GM23338 (cell line): ENCODE measurements around the gene IL15RA. TPM values are rescaled to one million over a fixed set of nuclear protein-coding genes. Genes with fewer than 3 reads are reported as not detected.
A peak's percentile ranks its signal among the peaks of the same experiment; 100 is the strongest.

ENCODE experiments used
- ATAC-seq: fragments of 200-7000 bp; cut with Tn5 transposase; 3 replicates; pipeline ENCODE4 v1.9.1; 2020
- DNase-seq: peaks from one replicate; pipeline ENCODE4 v3.0.0-alpha.2; 2015; ENCODE audit warnings: low spot score
- H2AFZ ChIP-seq: fragments of 200-600 bp; sonication (generic); 2 replicates; pipeline ENCODE4 v1.8.0; 2016; ENCODE audit warnings: antibody characterized with exemption, mild to moderate bottlenecking, moderate library complexity
- H3F3A ChIP-seq: fragments of 200-600 bp; sonication (generic); replicated peaks from 2 replicates; pipeline ENCODE4 v1.8.0; 2017; ENCODE audit warnings: antibody characterized with exemption, mixed run types, low read depth
- H3K27ac ChIP-seq: fragments of 200-600 bp; sonication (generic); 2 replicates; pipeline ENCODE4 v1.6.1; 2016; ENCODE audit warnings: low read depth
- H3K27me3 ChIP-seq: fragments of 200-600 bp; sonication (generic); 2 replicates; pipeline ENCODE4 v1.8.0; 2016; ENCODE audit warnings: mild to moderate bottlenecking, mixed run types, moderate library complexity; ENCODE audit not compliant: insufficient read depth
- H3K36me3 ChIP-seq: fragments of 200-600 bp; sonication (generic); 2 replicates; pipeline ENCODE4 v1.8.0; 2016; ENCODE audit warnings: mild to moderate bottlenecking; ENCODE audit not compliant: insufficient read depth
- H3K4me1 ChIP-seq: fragments of 200-600 bp; sonication (generic); 2 replicates; pipeline ENCODE4 v1.8.0; 2016; ENCODE audit warnings: mild to moderate bottlenecking, moderate library complexity; ENCODE audit not compliant: insufficient read depth
- H3K4me2 ChIP-seq: fragments of 200-600 bp; sonication (generic); 2 replicates; pipeline ENCODE4 v1.7.1; 2017; ENCODE audit warnings: mixed run types
- H3K4me3 ChIP-seq: fragments of 200-600 bp; sonication (generic); 2 replicates; pipeline ENCODE4 v1.6.1; 2016; ENCODE audit warnings: mixed run types
- H3K79me2 ChIP-seq: fragments of 200-600 bp; sonication (generic); replicated peaks from 2 replicates; pipeline ENCODE4 v1.8.0; 2017; ENCODE audit warnings: mild to moderate bottlenecking; ENCODE audit not compliant: insufficient read depth
- H3K9me2 ChIP-seq: fragments of 200-600 bp; sonication (generic); 2 replicates; pipeline ENCODE4 v1.8.0; 2017; ENCODE audit not compliant: insufficient read depth
- H4K20me1 ChIP-seq: fragments of 200-600 bp; sonication (generic); replicated peaks from 2 replicates; pipeline ENCODE4 v1.8.0; 2017; ENCODE audit warnings: mild to moderate bottlenecking; ENCODE audit not compliant: insufficient read depth
- H3K27ac Mint-ChIP-seq: 2 replicates; pipeline ENCODE4 v1.8.0; 2020; ENCODE audit warnings: inconsistent platforms, mild to moderate bottlenecking, moderate library complexity, mixed read lengths
- H3K27me3 Mint-ChIP-seq: 3 replicates; pipeline ENCODE4 v1.8.0; 2022; ENCODE audit warnings: low read depth, mild to moderate bottlenecking, moderate library complexity, mixed read lengths, inconsistent platforms; ENCODE audit not compliant: insufficient read depth, poor library complexity
- H3K36me3 Mint-ChIP-seq: 3 replicates; pipeline ENCODE4 v1.8.0; 2021; ENCODE audit warnings: low read depth, mild to moderate bottlenecking, inconsistent platforms, moderate library complexity, mixed read lengths
- H3K4me1 Mint-ChIP-seq: 3 replicates; pipeline ENCODE4 v1.8.0; 2020; ENCODE audit warnings: mild to moderate bottlenecking, inconsistent platforms, mixed read lengths
- H3K4me3 Mint-ChIP-seq: 3 replicates; pipeline ENCODE4 v1.8.0; 2021; ENCODE audit warnings: moderate library complexity, mild to moderate bottlenecking, inconsistent platforms, mixed read lengths
- H3K9me3 Mint-ChIP-seq: 3 replicates; pipeline ENCODE4 v1.8.0; 2020; ENCODE audit warnings: moderate library complexity, mild to moderate bottlenecking, inconsistent platforms, mixed read lengths
- REST ChIP-seq: IDR thresholded peaks from one replicate; pipeline ENCODE4 v1.6.1; 2018; ENCODE audit warnings: antibody characterized with exemption; ENCODE audit not compliant: unreplicated experiment
- ZNF462 ChIP-seq: fragments of 250-450 bp; sonication (Bioruptor Pico); IDR thresholded peaks from 2 replicates; pipeline ENCODE4 v1.5.0; 2020; ENCODE audit warnings: mild to moderate bottlenecking, moderate library complexity
- polyA plus RNA-seq: library from polyadenylated mRNA; unstranded; fragments of >200 nt; fragmentation: Nextera tagmentation; extraction: Ambion mirVana; gene quantifications from 2 replicates; pipeline ENCODE4 v1.2.1, GENCODE V29; 2016
- total RNA-seq: library from RNA; depleted of rRNA; stranded (reverse); fragments of >200 nt; shearing (Covaris generic); gene quantifications from 2 replicates; pipeline ENCODE4 v1.2.3, GENCODE V29; 2014

Gene IL15RA
- total and polyA plus RNA-seq, 2 experiments from 2014 or later: 1.6 to 2.2 TPM

GRCh38 chr10:6012121-6012905 is 35.0 kb upstream of the IL15RA start (continued):
- TF ChIP-seq ZNF462 (CRISPR knock-in tag) (no peak), REST (no peak)

- Histone ChIP-seq H3K4me3 (no peak overlapping the region), H3K4me2 (no peak overlapping the region), H3K79me2 (no peaks in the 10 kb centered on the region), H2AFZ (0 out of 2 replicates have a peak overlapping the region, but pooled peaks have one; percentile 74), H3K27ac (no peak overlapping the region), H3F3A (no peaks in the 10 kb centered on the region), H3K4me1 (0 out of 2 replicates have a peak, but pooled peaks cover 5% of the 10 kb centered on the region), H3K36me3 (no peaks in the 10 kb centered on the region), H4K20me1 (no peaks in the 10 kb centered on the region), H3K9me2 (no peaks in the 10 kb centered on the region), H3K27me3 (no peaks in the 10 kb centered on the region)
- Mint-ChIP-seq H3K4me1 (peaks cover 10% of the 10 kb centered on the region), H3K9me3 (peaks cover 5% of the 10 kb centered on the region; the same call in 2 of the 3 replicates), H3K27ac (no peak overlapping the region), H3K27me3 (peaks cover 4% of the 10 kb centered on the region), H3K36me3 (no peaks in the 10 kb centered on the region), H3K4me3 (no peak overlapping the region)
- no peak for TF ChIP-seq ZNF462 (CRISPR knock-in tag)
- ATAC-seq (no peak), DNase-seq (no peak)
Observed at GRCh38 chr10:6011558-6011957, 34.2 kb upstream of the IL15RA start.
